HepG2 (cell line): Measurements from ENCODE around the gene INTS3. TPM values are rescaled to one million over a fixed set of nuclear protein-coding genes. Genes with fewer than 3 reads are reported as not detected.

Source experiments
- AGO2 ChIP-seq: fragments of 200-400 bp; formaldehyde crosslinking; optimal IDR thresholded peaks from 2 replicates; pipeline ENCODE3; 2017; ENCODE audit warnings: mild to moderate bottlenecking, low read depth, low read length, moderate library complexity
- DZIP1 ChIP-seq: sonication (generic); formaldehyde crosslinking; IDR thresholded peaks from 2 replicates; pipeline ENCODE4 v1.5.0; 2020; ENCODE audit warnings: mild to moderate bottlenecking, missing genetic modification reagents
- E2F1 ChIP-seq: sonication (generic); formaldehyde crosslinking; IDR thresholded peaks from 2 replicates; pipeline ENCODE4 v1.5.0; 2020; ENCODE audit warnings: missing genetic modification reagents
- EEA1 ChIP-seq: sonication (generic); formaldehyde crosslinking; IDR thresholded peaks from 2 replicates; pipeline ENCODE4 v1.5.1; 2020; ENCODE audit warnings: mild to moderate bottlenecking, missing genetic modification reagents, borderline replicate concordance
- EP300 ChIP-seq, 3 experiments: sonication (generic) in 1 of 3; formaldehyde crosslinking in 1 of 3; IDR thresholded peaks; 2 replicates each; pipeline versions ENCODE4 v1.5.1 to v1.6.1; 2011 to 2020; ENCODE audit warnings: low read depth in 2 of 3, low read length in 2 of 3, borderline replicate concordance in 1 of 3, improper control_type of control experiment in 1 of 3, mild to moderate bottlenecking in 1 of 3, missing genetic modification reagents in 1 of 3, moderate library complexity in 1 of 3
- ERF ChIP-seq: IDR thresholded peaks from 2 replicates; pipeline ENCODE4 v1.6.1; 2018; ENCODE audit warnings: missing biosample characterization, missing genetic modification reagents
- HDAC1 ChIP-seq: sonication (generic); formaldehyde crosslinking; IDR thresholded peaks from 2 replicates; pipeline ENCODE4 v1.5.1; 2020; ENCODE audit warnings: mild to moderate bottlenecking, missing genetic modification reagents
- HNRNPK ChIP-seq: fragments of 200-400 bp; formaldehyde crosslinking; IDR thresholded peaks from 2 replicates; pipeline ENCODE4 v1.6.1; 2018; ENCODE audit warnings: low read length, low read depth, moderate library complexity, mild to moderate bottlenecking; ENCODE audit not compliant: poor library complexity, severe bottlenecking
- HOXD1 ChIP-seq: sonication (generic); formaldehyde crosslinking; IDR thresholded peaks from 2 replicates; pipeline ENCODE4 v1.5.0; 2020; ENCODE audit warnings: missing genetic modification reagents
- KDM4B ChIP-seq: sonication (generic); formaldehyde crosslinking; IDR thresholded peaks from 2 replicates; pipeline ENCODE4 v1.4.0; 2020; ENCODE audit warnings: missing genetic modification reagents
- KLF16 ChIP-seq, 2 experiments: sonication (generic) in 1 of 2; formaldehyde crosslinking in 1 of 2; IDR thresholded peaks; 2 replicates each; pipeline versions ENCODE4 v1.6.1 to v1.8.0; 2016 to 2023; ENCODE audit warnings: missing genetic modification reagents in 2 of 2, missing compliant biosample characterization in 1 of 2
- NFKB2 ChIP-seq: sonication (generic); formaldehyde crosslinking; IDR thresholded peaks from 2 replicates; pipeline ENCODE4 v1.4.0; 2020; ENCODE audit warnings: missing genetic modification reagents, borderline replicate concordance
- POLR2AphosphoS5 ChIP-seq: IDR thresholded peaks from 2 replicates; pipeline ENCODE4 v1.6.1; 2012; ENCODE audit warnings: low read depth, low read length
- POLR2G ChIP-seq: fragments of 200-400 bp; formaldehyde crosslinking; IDR thresholded peaks from 2 replicates; pipeline ENCODE4 v1.6.1; 2018; ENCODE audit warnings: mild to moderate bottlenecking, low read depth, low read length, moderate library complexity
- RFX1 ChIP-seq: fragments of 450-650 bp; IDR thresholded peaks from 2 replicates; pipeline ENCODE4 v1.6.1; 2017
- RFX3 ChIP-seq: IDR thresholded peaks from 2 replicates; pipeline ENCODE4 v1.6.1; 2016; ENCODE audit warnings: missing biosample characterization, missing genetic modification reagents
- SMYD3 ChIP-seq: sonication (generic); formaldehyde crosslinking; IDR thresholded peaks from 2 replicates; pipeline ENCODE4 v1.8.1; 2023; ENCODE audit warnings: mild to moderate bottlenecking, missing genetic modification reagents
- SP2 ChIP-seq: sonication (generic); formaldehyde crosslinking; IDR thresholded peaks from 2 replicates; pipeline ENCODE4 v1.5.1; 2020; ENCODE audit warnings: mild to moderate bottlenecking, missing genetic modification reagents
- ZNF367 ChIP-seq: sonication (generic); formaldehyde crosslinking; IDR thresholded peaks from 2 replicates; pipeline ENCODE4 v1.4.0; 2020; ENCODE audit warnings: missing genetic modification reagents, borderline replicate concordance
- ZNF446 ChIP-seq: sonication (generic); formaldehyde crosslinking; IDR thresholded peaks from 2 replicates; pipeline ENCODE4 v1.5.0; 2020; ENCODE audit warnings: mild to moderate bottlenecking, missing genetic modification reagents
- ZNF569 ChIP-seq: sonication (generic); formaldehyde crosslinking; IDR thresholded peaks from 2 replicates; pipeline ENCODE4 v1.5.0; 2020; ENCODE audit warnings: mild to moderate bottlenecking, missing genetic modification reagents, moderate library complexity, borderline replicate concordance
- ZNF788 ChIP-seq: sonication (generic); formaldehyde crosslinking; IDR thresholded peaks from 2 replicates; pipeline ENCODE4 v1.5.0; 2020; ENCODE audit warnings: mild to moderate bottlenecking, missing genetic modification reagents, borderline replicate concordance
- ZSCAN25 ChIP-seq: sonication (generic); formaldehyde crosslinking; IDR thresholded peaks from 2 replicates; pipeline ENCODE4 v1.8.0; 2022; ENCODE audit warnings: mild to moderate bottlenecking, missing genetic modification reagents
- polyA plus RNA-seq, 8 experiments: library from polyadenylated mRNA; depleted of rRNA in 3 of 8; stranded (reverse) in 7 of 8; unstranded in 1 of 8; fragments of >200 nt; fragmentation: Illumina TruSeq in 4 of 8; extraction: Trizol in 4 of 8; gene quantifications; 2 replicates each; pipeline versions ENCODE4 v1.2.1 to v1.2.3, GENCODE V29; 2011 to 2016; ENCODE audit warnings: low read depth in 4 of 8, missing spikeins in 1 of 8, mixed read lengths in 1 of 8; ENCODE audit not compliant: insufficient read depth in 1 of 8
- total RNA-seq, 5 experiments: library from RNA; depleted of rRNA; stranded (reverse); fragments of >200 nt; fragmentation: Illumina TruSeq; extraction: Trizol; gene quantifications; 2 replicates each; pipeline ENCODE4 v1.2.3, GENCODE V29; 2016; ENCODE audit warnings: low read depth in 1 of 5
- TF ChIP-seq, protein P1 (sequence below): sonication (generic); formaldehyde crosslinking; IDR thresholded peaks from 2 replicates; pipeline ENCODE4 v1.4.0; 2020; ENCODE audit warnings: missing genetic modification reagents

Gene INTS3
- total and polyA plus RNA-seq, 2 of the 13 experiments (the other 11 are each of a cell fraction or from before 2014, with no cell fraction given) = 17.2 to 27.2 TPM

DNA sequence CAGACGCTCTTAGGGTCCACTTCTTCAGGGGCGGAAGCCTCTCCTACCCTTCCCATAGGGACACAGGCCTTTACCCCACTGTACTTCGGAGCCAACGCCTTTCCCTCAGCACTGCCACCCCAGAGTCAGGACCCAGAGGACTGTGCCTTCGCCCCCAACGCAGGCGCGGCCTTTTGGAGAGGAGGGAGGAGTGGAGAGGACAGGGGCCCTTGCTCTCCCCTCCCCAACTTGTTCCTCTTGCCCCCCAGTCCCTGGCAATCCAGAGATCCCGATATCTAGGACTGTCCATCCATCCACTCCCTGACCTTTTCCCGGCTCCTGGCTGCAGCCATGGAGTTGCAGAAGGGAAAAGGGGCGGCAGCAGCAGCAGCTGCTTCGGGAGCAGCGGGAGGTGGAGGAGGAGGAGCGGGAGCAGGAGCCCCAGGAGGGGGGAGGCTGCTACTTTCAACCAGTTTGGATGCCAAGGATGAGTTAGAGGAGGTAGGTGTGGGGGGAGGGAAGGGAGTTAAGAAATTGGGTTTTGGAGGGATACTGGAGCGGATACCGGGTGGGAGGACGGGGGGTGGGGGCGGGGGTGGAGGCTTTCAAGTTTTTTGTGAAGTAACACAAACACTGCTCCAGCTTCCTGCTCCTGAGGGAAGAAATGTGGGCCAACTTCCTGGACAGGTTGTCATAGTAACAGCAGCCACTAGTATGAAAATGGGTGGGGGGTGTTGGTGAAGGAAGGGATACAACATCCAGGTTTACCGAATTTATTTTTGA, 636 bp downstream of the INTS3 start (continued):
- no peak for TF ChIP-seq SP2 (CRISPR knock-in tag)
- no peak for TF ChIP-seq EP300 (IDR thresholded peaks at IDR 0.05; ENCODE audit: low read depth in 2 of 2, low read length in 2 of 2)
- TF ChIP-seq EP300 (CRISPR knock-in tag; IDR thresholded peaks at IDR 0.05; ENCODE audit: borderline replicate concordance) = peak; percentile 10; the same call in 1 of the 2 replicates
- TF ChIP-seq AGO2 = peak; percentile 43
- no peak for TF ChIP-seq ZNF446 (CRISPR knock-in tag)
- 0 out of 2 replicates have a peak, but pooled peaks have one; percentile 1 for TF ChIP-seq E2F1 (CRISPR knock-in tag)
- TF ChIP-seq ZNF788 (CRISPR knock-in tag) = 0 out of 2 replicates have a peak, but pooled peaks have one; percentile 40
- TF ChIP-seq KDM4B = no peak
- no peak for TF ChIP-seq KLF16 (CRISPR knock-in tag; IDR thresholded peaks at IDR 0.05)
- TF ChIP-seq DZIP1 (CRISPR knock-in tag) = no peak
- TF ChIP-seq RFX1 = peak; percentile 53; the same call in 1 of the 2 replicates
- no peak for TF ChIP-seq ZNF569 (CRISPR knock-in tag)
- TF ChIP-seq ZSCAN25 (CRISPR knock-in tag) = no peak
- TF ChIP-seq, protein P1, sequence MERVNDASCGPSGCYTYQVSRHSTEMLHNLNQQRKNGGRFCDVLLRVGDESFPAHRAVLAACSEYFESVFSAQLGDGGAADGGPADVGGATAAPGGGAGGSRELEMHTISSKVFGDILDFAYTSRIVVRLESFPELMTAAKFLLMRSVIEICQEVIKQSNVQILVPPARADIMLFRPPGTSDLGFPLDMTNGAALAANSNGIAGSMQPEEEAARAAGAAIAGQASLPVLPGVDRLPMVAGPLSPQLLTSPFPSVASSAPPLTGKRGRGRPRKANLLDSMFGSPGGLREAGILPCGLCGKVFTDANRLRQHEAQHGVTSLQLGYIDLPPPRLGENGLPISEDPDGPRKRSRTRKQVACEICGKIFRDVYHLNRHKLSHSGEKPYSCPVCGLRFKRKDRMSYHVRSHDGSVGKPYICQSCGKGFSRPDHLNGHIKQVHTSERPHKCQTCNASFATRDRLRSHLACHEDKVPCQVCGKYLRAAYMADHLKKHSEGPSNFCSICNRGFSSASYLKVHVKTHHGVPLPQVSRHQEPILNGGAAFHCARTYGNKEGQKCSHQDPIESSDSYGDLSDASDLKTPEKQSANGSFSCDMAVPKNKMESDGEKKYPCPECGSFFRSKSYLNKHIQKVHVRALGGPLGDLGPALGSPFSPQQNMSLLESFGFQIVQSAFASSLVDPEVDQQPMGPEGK (CRISPR knock-in tag) = 0 out of 2 replicates have a peak, but pooled peaks have one; percentile 7
- peak; percentile 38; the same call in 1 of the 2 replicates for TF ChIP-seq NFKB2 (CRISPR knock-in tag)
- no peak for TF ChIP-seq ERF (CRISPR knock-in tag)
- TF ChIP-seq HNRNPK = peak; percentile 14
- TF ChIP-seq EEA1 = no peak
- 0 out of 2 replicates have a peak, but pooled peaks have one; percentile 20 for TF ChIP-seq HDAC1 (CRISPR knock-in tag)
- 0 out of 2 replicates have a peak, but pooled peaks have one; percentile 30 for TF ChIP-seq POLR2AphosphoS5
- no peak for TF ChIP-seq HOXD1
- no peak for TF ChIP-seq SMYD3
- TF ChIP-seq POLR2G = 0 out of 2 replicates have a peak, but pooled peaks have one; percentile 27
- peak; percentile 69 for TF ChIP-seq RFX3 (CRISPR knock-in tag)
- no peak for TF ChIP-seq ZNF367 (CRISPR knock-in tag)
